Measurements from ENCODE around the gene DENND4B.
A peak's percentile ranks its signal among the peaks of the same experiment; 100 is the strongest.
"Not testable (repeated sequence)": the region's sequence is repeated elsewhere in the genome, so short reads cannot be mapped to it uniquely, and the experiment has no call there.

The DENND4B gene

DNA sequence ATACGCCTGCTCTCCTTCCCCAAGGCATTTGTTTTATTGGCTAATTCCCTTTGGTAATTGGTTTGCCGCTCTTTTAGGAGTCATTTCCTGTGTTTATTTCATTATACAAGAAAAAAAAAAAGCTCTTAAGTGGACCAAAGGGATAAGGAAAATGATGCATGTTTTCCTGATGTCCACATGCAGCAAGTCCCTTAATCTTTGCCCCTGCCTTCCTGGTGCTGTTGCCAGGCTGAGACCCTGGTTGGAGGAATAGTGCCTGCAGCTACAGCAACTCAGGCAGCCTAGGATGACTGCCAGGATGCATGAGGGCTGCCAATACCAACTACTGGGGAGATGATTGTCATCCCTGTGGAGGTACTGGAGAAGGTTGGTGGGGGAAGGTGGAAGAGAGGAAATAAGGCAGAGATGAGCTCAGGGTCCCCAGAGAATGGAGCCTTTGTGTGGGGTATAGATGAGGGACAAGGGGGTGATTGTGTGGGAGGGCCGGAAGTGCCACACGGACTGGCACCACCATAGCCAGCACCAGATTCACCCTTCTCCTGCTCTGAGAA lies 17.7 kb downstream of the DENND4B start:
- DNase-seq (ENCODE audit: low read depth in 2 of 2): no peak

DNA sequence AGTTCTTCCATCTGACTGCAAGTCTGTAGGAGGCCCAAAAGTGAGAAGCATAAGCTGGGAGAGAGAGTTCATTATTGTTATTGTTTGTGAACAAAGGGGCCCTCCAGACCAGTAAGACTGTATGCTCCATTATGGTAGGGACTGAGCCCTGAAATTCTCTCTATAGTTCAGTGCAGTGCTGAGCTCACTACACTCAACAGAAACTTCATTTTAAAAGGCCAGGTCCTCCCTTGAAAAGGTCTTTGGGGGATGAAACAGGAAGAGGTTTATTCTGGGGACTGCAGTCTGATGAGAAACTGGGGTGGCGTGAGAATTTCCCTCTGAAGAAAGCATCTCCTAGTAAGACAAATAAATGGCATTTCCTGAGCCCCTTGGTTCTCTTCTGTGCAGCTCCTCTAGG lies 18.3 kb downstream of the DENND4B start:
- no peak for DNase-seq (ENCODE audit: low read depth in 2 of 2)

DNA sequence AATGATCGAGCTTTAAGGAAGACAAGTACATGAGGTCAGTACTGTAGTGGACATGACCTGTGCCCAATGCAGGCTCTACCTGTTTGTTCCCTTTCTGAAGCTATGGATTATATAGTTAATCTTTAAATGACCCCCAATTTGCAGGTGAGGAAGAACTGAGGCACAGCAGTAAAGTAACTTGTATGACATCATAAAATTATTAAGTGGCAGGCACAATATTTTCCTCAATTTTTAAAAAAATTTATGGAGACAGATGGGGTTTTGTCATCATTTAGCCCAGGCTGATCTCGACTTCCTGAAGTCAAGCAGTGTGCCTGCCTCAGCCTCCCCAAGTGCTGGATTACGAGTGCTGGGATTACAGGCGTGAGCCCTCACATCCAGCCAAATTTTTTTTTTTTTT lies 20.1 kb downstream of the DENND4B start:
- no peak for DNase-seq (ENCODE audit: low read depth in 2 of 2)

DNA sequence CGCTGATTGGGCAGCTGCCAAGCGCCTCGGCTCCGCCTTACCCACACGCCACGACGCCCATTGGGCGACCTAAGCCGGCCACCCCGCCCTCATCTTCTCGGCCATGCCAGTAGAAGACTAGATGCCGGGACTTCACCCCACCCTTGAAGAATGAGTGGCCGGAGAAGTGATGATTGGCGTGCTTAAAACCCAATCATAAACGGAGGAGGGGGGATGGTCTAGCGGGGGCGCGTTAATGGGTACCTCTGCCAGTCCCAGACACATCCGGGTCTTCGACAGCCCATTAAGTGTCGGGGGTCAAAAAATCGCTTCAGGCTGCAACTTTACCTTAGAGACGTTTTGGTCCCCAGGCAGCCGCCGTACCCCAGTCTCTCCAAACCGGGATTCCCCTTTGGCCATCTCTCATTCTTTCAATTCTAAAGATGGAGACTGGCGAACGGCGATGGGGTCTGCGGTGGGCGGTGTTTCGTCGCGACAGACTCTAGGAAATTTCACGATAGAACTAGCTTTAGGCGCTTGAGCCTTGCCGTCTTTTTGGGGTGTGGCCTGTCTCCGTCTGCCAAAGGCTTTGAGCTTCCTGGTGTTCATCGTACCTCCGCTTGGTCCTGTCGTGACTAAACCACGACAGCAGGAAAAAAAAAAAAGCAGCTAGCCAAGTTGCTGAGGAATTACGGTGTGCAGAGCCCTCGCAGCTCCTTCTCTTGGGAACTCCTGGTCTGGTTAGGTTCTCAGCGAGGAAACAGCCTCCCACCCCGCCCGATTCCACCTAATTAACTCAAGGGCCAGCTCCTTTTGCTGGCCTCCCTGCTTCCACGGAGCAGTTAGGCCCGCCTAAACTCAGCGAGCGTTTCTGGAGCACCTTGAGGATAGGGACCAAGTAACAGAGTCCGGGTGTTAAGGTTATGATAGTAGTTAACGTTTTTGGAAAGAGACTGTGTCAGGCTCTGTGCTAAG lies 23.3 kb downstream of the DENND4B start, which contains the start of gene GATAD2B:
GATAD2B (minus strand) TSS at position 1 of the 954 bp plus-strand sequence. CDS start 94,625 bp downstream, outside the sequence.
- peak; percentile 96 to 98 for DNase-seq (ENCODE audit: low read depth in 2 of 2)

DNA sequence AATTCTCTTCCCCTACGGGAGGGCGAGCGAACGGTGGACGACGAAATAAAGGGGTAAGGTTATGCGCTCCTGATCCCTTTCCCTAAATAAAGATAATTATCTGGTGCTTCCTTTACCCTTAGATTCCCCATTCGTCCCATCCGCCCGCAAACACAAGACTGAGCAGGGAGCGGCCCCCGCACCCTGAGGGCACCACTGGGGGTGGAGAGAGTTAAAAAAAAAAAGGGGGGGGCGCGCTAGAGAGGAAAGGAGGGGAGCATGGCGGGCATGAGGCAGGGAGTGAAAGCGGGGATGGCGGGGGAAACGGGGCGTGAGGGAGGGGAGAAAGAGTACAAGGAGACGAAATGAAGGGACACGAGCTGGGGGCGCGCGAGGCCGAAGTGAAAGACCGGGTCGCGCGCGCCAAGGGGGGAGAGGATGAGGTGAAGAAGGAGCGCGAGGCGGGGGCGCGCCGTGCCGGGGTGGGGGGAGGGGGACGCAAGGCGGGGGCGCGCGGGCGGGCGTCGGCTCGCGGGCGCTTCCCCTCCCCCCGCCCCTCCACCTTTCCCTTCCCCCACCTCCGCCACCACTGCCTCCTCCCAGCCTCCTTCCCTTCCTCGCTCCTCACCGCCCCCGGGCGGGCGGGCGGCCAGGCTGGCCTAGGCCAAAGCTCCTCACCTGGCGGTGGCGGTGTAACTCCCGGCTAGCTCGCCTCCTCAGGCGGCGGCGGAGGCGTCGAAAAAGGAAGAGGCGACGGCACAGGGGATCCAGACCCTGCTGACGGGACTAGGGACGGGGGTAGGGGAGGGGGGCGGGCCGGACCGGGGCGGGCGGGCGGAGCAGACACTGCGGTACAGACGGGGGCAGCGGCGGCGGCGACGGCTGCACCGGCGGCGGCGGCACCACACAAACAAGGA lies 24.2 kb downstream of the DENND4B start:
- peak; percentile 46 to 49 for DNase-seq (ENCODE audit: low read depth in 2 of 2)

DNA sequence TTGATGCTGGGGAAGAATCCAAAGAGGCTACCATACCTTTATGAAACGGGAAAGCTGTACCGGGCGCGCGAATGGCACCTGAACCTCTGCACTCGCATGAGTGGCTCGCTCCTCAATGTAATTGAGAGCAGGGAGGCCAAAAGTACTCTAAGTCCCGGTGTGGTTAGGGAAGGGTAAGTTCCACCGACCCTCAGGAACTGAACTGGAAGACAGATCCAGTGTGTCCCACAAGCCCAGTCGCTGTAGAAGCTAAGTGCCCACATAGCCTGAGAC lies 24.8 kb downstream of the DENND4B start:
- DNase-seq (ENCODE audit: low read depth in 2 of 2): no peak

DNA sequence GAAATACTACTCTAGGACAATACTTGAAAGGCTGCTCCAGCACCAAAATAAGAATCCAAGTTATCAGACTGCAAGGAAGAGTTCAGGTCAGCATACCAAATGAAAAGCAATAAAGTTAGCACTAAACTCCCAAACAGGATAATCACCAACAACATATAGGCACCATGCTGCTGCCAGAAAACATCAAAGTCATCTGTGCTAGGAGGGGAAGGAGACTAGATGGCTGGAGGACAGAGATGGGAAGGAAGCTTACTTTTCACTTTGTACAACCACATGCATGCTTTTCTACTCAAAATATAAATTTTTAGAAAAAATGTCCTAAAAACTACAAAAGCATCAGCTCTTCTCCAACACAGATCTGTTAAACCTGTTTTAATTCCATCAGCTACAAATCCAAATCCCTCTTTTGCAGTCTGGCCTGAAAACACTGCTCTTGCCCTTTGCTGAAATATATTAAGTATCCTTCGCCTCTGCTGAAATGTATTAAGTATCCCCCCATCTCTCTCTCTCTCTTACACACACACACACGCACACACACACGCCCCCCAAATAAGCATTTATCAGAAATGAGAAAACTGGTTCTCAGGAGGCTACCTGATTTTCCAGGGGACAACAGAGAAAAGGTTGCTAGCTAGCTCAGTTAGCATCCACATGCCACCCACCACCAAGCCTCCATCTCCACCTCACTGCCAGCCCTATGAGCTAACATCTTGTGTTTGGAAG lies 25.3 kb downstream of the DENND4B start:
- DNase-seq (ENCODE audit: low read depth in 2 of 2): no peak

DNA sequence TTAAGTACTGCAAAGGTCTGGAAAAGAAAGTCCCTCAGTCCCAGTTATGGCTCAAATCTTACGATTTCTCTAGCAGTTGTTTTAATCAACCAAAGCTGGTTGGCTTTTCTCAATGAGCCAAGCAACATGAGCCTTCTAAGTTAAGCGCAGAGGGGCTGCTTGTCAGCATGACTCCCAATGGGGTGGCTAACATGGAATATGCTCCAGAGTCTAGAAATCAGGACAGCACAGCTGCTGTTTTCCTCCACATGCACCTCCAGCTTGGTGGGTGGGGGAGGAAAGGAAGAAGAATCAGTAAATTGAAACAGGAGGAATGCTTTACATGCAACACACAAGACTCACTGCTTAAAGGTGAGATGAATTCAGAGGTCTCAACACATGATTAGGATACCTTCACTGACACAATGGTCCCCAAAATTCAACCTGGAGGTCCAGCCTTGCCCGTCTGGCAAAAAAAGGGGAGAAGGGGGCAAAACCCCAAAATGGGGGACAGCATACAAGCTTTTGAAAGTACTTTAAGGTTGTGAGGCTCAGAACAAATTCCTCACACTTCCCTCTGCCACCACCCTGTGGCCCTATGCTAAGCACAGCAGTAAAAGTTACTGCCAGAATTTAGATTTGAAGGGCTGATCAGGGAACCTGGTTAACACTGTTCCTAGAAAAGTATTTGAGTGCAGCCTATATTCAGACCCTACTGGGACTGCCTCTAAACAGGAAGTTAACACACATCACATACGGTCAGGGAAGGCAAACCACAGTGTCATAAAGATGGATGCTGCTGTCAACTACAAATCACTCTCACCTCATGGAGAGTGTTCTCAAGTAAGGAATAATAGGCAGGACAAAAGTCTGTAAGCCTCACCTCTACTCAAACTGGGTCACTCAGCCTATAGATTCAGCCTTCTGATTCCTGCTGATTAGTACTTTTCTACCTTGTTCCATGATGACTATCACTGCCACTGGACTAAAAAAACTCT lies 26.4 kb downstream of the DENND4B start:
- DNase-seq (ENCODE audit: low read depth in 2 of 2): no peak

DNA sequence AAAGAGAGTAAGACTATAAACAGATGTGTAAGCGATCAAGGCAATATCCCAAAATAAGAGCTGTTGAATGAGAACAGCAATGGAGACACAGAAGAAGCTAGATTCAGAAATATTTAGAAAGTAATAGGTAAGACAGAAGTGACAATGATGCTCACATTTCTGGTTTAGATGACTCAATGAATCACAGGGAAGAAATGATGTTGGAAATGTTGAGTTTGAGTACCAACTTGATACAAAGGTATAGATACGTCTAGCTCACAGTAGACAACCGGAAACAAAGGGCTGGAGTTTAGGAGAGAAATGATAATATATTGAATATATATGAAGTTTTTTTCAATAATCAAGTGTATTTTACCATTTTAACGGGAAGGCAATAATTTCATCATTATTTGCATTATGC lies 30.2 kb downstream of the DENND4B start:
- no peak for DNase-seq (ENCODE audit: low read depth in 2 of 2)

DNA sequence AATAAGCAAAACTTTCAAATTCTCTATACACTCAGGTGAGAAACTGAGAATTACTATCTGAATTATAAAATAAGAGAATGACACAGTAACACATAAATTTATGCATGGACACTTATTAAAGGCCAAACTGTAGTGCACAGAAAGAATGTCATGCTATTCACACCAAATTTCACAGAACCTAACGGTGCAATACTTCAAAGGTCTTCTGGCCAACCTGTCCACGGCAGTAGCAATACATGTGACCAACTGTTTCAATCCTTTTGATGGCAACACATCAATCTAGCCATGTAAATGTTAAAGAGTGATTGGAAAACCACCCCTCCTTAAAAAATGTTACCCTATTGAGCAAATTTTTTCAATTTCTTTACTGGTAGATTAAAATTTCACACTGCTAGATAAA lies 34.2 kb downstream of the DENND4B start:
- DNase-seq (ENCODE audit: low read depth in 2 of 2): no peak

DNA sequence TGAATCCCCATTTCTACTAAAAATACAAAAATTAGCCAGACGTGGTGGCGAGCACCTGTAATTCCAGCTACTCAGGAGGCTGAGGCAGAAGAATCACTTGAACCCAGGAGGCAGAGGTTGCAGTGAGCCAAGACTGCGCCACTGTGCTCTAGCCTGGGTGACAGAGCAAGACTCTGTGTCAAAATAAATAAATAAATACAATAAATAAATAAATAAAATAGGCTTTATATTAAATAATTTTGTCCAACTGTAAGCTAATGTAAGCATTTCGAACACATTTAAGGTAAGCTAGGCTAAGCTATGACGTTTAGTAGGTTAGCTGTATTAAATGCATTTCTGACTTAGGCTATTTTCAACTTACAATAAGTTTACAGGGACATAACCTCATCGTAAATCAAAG lies 36.0 kb downstream of the DENND4B start:
- DNase-seq (ENCODE audit: low read depth in 2 of 2): not testable (repeated sequence)

DNA sequence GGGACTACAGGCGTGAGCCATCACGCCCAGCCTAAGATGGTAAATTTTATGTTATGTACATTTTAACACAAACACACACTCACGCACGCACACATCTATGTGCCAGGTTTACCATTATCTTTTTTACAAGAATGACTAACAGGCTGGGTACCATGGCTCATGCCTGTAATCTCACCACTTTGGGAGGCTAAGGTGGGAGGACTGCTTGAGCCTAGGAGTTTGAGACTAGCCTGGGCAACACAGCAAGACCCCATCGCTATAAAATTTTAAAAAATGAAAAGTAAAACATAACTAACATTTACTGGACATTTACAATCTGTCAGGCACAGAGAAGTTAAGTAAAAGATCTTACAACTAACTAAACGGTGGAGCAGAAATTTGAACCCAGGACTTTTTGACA lies 38.4 kb downstream of the DENND4B start:
- no peak for DNase-seq (ENCODE audit: low read depth in 2 of 2)

DNA sequence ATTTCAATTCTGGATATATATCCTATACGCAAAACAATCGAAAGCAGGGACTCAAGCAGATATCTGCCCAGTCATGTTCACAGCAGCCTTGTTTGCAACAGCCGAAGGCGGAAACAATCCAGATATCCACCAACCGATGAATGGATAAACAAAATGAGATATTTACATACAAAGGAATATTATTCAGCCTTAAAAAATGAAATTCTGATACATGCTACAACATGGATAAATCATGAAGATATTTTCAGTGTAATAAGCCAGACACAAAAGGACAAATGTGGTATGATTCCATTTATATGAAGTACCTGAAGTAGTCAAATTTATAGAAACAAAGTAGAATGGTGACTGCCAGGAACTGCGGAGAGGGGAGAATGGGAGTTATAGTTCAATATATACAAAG lies 39.4 kb downstream of the DENND4B start:
- no peak for DNase-seq (ENCODE audit: low read depth in 2 of 2)

DNA sequence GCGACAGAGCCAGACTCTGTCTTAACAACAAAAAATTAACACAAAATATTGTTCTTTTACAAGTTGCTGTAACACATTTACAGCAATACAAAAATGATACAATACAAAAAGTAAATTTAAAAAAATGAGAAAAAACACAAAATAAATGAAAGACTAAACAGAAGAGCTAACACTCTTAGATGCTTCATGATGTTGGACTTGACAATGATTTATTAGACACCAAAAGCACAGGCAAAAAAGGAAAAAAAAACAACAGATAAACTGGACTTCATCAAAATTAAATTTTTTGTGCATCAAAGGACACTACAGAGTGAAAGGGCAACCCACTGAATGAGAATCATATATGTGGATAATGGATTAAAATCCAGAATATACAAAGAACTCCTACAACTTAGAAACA lies 40.1 kb downstream of the DENND4B start:
- DNase-seq (ENCODE audit: low read depth in 2 of 2): no peak

DNA sequence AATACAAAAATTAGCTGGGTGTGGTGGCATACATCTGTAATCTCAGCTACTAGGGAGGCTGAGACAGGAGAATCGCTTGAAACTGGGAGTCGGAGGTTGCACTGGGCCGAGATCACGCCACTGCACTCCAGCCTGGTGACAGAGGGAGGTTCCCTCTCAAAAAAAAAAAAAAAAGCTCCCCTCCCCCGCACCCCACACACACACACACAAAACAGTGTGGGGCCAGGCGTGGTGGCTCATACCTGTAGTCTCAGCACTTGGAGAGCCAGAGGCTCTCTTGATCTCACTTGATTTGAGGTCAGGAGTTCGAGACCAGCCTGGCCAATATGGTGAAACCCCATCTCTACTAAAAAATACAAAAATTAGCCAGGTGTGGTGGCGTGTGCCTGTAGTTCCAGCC lies 40.6 kb downstream of the DENND4B start:
- not testable (repeated sequence) for DNase-seq (ENCODE audit: low read depth in 2 of 2)

DNA sequence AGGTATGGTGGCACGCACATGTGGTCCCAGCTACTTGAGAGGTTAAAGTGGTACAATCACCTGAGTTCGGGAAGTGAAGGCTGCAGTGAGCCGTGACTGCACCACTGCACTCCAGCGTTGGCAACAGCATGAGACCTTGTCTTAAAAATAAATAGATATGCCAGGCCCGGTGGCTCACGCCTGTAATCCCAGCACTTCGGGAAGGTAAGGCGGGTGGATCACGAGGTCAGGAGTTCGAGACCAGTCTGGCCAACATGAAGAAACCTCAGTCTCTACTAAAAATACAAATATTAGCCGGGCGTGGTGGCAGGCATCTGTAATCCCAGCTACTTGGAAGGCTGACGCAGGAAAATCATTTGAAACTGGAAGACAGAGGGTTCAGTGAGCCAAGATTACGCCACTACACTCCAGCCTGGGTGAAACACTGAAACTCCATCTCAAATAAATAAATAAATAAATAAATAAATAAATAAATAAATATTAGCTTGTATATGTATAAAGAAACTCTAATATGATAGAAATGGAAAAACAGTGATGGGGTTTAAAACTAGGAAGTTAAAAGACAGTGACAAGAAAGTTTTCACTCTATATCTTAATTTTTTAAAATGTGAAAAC lies 42.6 kb downstream of the DENND4B start:
- no peak for DNase-seq (ENCODE audit: low read depth in 2 of 2)

DNA sequence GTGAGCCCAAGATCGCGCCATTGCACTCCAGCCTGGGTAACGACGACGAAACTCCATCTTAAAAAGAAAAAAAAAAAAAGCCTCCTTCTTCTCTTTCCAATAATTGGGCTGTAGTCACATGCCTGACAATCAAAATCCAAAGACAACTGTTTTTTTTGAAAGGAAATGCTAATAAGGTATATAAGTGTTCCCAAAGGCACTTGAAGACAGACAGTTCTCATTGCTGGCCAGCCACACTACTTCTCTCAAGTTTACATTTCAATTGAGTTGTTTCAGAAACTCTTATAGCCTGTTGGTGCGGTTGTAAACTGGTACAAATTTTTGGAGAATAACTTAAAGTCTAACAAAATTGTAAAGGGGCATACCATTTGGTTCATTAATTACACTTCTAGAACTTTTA lies 47.0 kb downstream of the DENND4B start:
- no peak for DNase-seq (ENCODE audit: low read depth in 2 of 2)

DNA sequence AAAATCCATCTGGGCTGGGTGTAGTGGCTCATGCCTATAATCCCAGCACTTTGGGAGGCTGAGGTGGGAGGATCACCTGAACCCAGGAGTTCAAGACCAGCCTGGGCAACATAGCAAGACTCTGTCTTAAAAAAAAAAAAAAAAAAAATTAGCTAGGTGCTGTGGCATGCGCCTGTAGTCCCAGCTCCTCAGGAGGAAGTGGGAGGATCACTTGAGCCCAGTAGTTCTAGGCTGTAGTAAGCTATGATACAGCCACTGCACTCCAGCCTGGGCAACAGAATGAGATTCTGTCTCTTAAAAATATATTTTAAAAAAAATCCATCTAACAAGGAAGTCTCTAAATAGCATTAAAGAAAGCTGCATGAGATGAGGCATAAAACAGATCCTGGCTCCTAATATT lies 50.7 kb downstream of the DENND4B start:
- DNase-seq (ENCODE audit: low read depth in 2 of 2): not testable (repeated sequence)

DNA sequence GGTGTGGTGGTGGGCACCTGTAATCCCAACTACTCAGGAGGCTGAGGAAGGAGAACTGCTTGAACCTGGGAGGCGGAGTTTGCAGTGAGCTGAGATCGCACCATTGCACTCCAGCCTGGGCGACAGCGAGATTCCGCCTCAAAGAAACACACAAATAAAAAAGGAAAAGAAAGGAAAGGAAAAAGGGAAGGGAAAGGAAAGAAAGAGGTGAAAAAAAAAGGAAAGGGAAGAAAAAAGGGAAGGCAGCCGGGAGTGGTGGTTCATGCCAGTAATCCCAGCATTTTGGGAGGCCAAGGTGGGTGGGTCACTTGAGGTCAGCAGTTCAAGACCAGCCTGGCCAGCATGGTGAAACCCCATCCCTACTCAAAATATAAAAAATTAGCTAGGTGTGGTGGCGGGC lies 55.5 kb downstream of the DENND4B start:
- not testable (repeated sequence) for DNase-seq (ENCODE audit: low read depth in 2 of 2)

DNA sequence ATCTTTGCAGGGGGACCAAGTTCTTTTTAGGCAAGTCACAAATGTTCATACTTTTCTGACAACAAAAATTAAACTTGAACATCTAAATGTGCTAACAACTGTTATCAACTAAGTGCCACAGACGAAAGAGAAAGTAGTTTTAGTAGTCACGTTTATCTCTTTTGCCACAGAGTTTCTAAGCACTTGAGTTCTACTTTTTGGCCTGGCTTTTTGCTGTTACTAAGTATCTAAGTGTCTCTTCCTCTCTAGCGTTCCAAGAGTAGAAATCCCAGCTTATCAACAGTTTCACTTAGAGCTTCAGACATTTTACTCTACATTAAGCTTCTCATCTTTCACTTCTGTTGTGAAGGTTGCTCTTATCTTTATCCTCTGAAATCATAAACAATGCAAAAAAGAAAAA lies 58.0 kb downstream of the DENND4B start:
- DNase-seq (ENCODE audit: low read depth in 2 of 2): no peak
